Left ventricle myocardium inferior (tissue), 1 donor: Measurements from ENCODE around the gene STOX2. TPM values are rescaled to one million over a fixed set of nuclear protein-coding genes. Genes with fewer than 3 reads are reported as not detected.
A peak's percentile ranks its signal among the peaks of the same experiment; 100 is the strongest.

Experiments
- DNase-seq: peaks from one replicate; pipeline ENCODE4 v3.0.0-alpha.2; 2020
- H3K27ac ChIP-seq: fragments of 200-600 bp; replicated peaks from 2 replicates; pipeline ENCODE4 v1.8.0; 2021
- H3K27me3 ChIP-seq: fragments of 200-600 bp; 2 replicates; pipeline ENCODE4 v1.8.0; 2021; ENCODE audit warnings: low read depth
- H3K36me3 ChIP-seq: fragments of 200-600 bp; 2 replicates; pipeline ENCODE4 v1.8.0; 2021
- H3K4me1 ChIP-seq: fragments of 200-600 bp; 2 replicates; pipeline ENCODE4 v1.8.0; 2021
- H3K4me3 ChIP-seq: fragments of 200-600 bp; 2 replicates; pipeline ENCODE4 v1.8.0; 2021; ENCODE audit warnings: mild to moderate bottlenecking, moderate library complexity
- H3K9me3 ChIP-seq: fragments of 200-600 bp; replicated peaks from 2 replicates; pipeline ENCODE4 v1.8.0; 2021
- intact Hi-C: fragments of 100-400 bp; cut with micrococcal nuclease; formaldehyde crosslinking; loops from one replicate; pipeline ENCODE4 v1.11.0; 2022
- total RNA-seq: library from RNA; stranded (reverse); fragmentation: NEBNext Ultra II Directional; extraction: Animal tissue kit (Norgen Biotek cat#: 25700); gene quantifications from one replicate; pipeline ENCODE4 v1.2.1, GENCODE V29; 2021
- TF ChIP-seq, protein P1 (sequence below): fragments of 200-600 bp; IDR thresholded peaks from 2 replicates; pipeline ENCODE4 v1.8.0; 2021; ENCODE audit warnings: antibody characterized with exemption, mild to moderate bottlenecking, borderline replicate concordance
- donor health status: DM: no; HTN: yes; CAD: no; lungs with severe emphysema.

STOX2 gene
- total RNA-seq, 1 donor from 2014 or later: 12.2 TPM

- peak overlapping the region; percentile 92 for H3K27ac ChIP-seq
- peaks cover 69% of the 10 kb centered on the region for H3K4me1 ChIP-seq
- TF ChIP-seq, protein P1, sequence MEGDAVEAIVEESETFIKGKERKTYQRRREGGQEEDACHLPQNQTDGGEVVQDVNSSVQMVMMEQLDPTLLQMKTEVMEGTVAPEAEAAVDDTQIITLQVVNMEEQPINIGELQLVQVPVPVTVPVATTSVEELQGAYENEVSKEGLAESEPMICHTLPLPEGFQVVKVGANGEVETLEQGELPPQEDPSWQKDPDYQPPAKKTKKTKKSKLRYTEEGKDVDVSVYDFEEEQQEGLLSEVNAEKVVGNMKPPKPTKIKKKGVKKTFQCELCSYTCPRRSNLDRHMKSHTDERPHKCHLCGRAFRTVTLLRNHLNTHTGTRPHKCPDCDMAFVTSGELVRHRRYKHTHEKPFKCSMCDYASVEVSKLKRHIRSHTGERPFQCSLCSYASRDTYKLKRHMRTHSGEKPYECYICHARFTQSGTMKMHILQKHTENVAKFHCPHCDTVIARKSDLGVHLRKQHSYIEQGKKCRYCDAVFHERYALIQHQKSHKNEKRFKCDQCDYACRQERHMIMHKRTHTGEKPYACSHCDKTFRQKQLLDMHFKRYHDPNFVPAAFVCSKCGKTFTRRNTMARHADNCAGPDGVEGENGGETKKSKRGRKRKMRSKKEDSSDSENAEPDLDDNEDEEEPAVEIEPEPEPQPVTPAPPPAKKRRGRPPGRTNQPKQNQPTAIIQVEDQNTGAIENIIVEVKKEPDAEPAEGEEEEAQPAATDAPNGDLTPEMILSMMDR: no peak
- intact Hi-C loops: no loop called here
- H3K4me3 ChIP-seq: peak overlapping the region; percentile 86
- no peaks in the 10 kb centered on the region for H3K36me3 ChIP-seq
- no peaks in the 10 kb centered on the region for H3K9me3 ChIP-seq
- no peaks in the 10 kb centered on the region for H3K27me3 ChIP-seq
- DNase-seq: no peak
These were observed 1.9 kb downstream of the STOX2 start for GRCh38 chr4:183906739-183907651.

DNA sequence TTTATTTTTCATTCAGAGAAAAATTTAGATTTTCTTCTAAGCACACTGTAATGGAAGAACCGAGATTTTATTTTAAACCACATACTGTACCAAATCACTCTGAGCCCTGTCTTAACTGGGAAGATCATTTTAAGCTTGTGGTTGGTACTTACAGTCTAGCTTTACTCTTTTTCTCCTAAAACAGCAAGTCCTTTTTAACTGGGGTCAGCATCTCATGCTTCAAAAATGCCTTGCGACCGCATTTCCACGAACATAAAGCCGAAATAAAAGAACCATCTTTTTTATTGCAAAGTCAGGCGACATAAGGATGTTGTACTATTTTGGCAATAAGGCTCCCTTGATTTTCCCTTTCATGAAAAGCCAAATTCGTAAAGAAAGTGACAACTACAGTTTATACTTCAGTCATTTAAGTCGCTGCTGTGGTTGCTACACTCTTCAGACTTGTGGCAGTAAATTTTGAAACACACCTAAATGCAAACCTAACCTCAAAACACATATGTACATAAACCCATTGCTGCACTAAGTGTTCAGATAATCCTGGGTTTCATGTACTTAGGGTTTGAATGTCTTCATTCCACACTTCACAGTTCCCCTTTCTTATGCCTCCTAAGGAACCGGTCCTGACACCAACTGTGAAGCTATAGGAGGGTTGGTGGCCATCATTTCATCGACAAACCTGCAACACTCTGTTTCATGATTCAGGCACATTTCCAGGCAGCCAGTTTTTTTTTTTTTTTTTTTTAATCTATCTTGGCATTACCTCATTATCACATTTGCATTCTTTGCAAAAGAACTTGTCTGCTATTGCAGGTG lies 3.0 kb downstream of the STOX2 start:
- TF ChIP-seq, protein P1: no peak
- peak overlapping the region; percentile 86 for H3K4me3 ChIP-seq
- no peak overlapping the region for H3K27ac ChIP-seq
- peaks cover 69% of the 10 kb centered on the region for H3K4me1 ChIP-seq
- intact Hi-C loops: no loop called here
- no peaks in the 10 kb centered on the region for H3K27me3 ChIP-seq
- no peaks in the 10 kb centered on the region for H3K9me3 ChIP-seq
- H3K36me3 ChIP-seq: no peaks in the 10 kb centered on the region
- DNase-seq: no peak

GRCh38 chr4:183909187-183909586 lies 4.1 kb downstream of the STOX2 start:
- DNase-seq: no peak
- no peaks in the 10 kb centered on the region for H3K36me3 ChIP-seq
- H3K9me3 ChIP-seq: no peaks in the 10 kb centered on the region
- no peaks in the 10 kb centered on the region for H3K27me3 ChIP-seq
- H3K4me1 ChIP-seq: peaks cover 68% of the 10 kb centered on the region
- H3K27ac ChIP-seq: no peak overlapping the region
- no peak overlapping the region for H3K4me3 ChIP-seq
- TF ChIP-seq, protein P1: no peak
- intact Hi-C loops: no loop called here

DNA sequence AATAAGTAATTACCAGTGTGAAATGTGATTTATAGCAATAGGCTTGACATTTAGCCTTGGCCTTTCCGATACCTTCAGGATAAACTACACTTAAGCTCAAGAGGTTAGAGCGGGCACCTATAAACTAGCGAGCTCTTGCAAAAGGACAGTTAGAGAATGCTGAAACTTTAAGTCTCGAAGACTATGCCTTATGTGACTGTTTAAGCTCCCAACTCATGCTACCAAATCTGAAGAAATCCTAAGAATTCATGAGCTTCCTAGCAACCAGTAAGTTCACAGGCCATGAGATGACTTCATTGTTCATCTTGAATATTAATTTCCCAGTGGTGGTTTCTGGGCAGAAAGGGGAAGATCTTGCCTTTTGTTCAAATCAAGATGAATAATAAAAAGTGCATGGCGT lies 4.7 kb downstream of the STOX2 start:
- Histone ChIP-seq H3K4me3 (no peak overlapping the region), H3K36me3 (no peaks in the 10 kb centered on the region), H3K27me3 (no peaks in the 10 kb centered on the region), H3K9me3 (no peaks in the 10 kb centered on the region), H3K4me1 (peaks cover 62% of the 10 kb centered on the region), H3K27ac (no peak overlapping the region)
- intact Hi-C loops: no loop called here
- TF ChIP-seq, protein P1: no peak
- no peak for DNase-seq

GRCh38 chr4:183912585-183912984 lies 7.5 kb downstream of the STOX2 start:
- H3K27me3 ChIP-seq: no peaks in the 10 kb centered on the region
- TF ChIP-seq, protein P1: no peak
- intact Hi-C loops: no loop called here

More at GRCh38 chr4:183912585-183912984, 7.5 kb downstream of the STOX2 start:
- Histone ChIP-seq H3K36me3 (no peaks in the 10 kb centered on the region), H3K4me1 (peaks cover 36% of the 10 kb centered on the region), H3K27ac (no peak overlapping the region), H3K9me3 (no peaks in the 10 kb centered on the region), H3K4me3 (no peak overlapping the region)
- DNase-seq: no peak
